Measurements from ENCODE around the gene ZNF787.

- TF ChIP-seq CTCF (conservative IDR thresholded peaks at IDR 0.05; ENCODE audit: low read depth, low read length) (no peak), EZH2 (IDR thresholded peaks at IDR 0.05; ENCODE audit: borderline replicate concordance, low read depth, low read length, poor library complexity, severe bottlenecking) (no peak)
Measured at GRCh38 chr19:56162258-56162657, 41.2 kb upstream of the ZNF787 start.
